Ascending aorta (tissue), 2 donors: ENCODE measurements around the gene GP1BA. TPM values are rescaled to one million over a fixed set of nuclear protein-coding genes. Genes with fewer than 3 reads are reported as not detected.

Experiments
- DNase-seq, 2 donors: peaks; one replicate each; pipeline ENCODE4 v3.0.0-alpha.2; 2019; ENCODE audit warnings: low spot score in 2 of 2
- H3K27ac ChIP-seq, 2 donors: fragments of 200-600 bp; sonication (generic); one replicate each; pipeline ENCODE4 v1.5.1; 2016 to 2017; ENCODE audit warnings: mild to moderate bottlenecking in 1 of 2
- H3K27me3 ChIP-seq: fragments of 200-600 bp; sonication (generic); one replicate; pipeline ENCODE4 v1.5.1; 2017
- H3K36me3 ChIP-seq, 2 donors: fragments of 200-600 bp; sonication (generic); one replicate each; pipeline ENCODE4 v1.5.1; 2016
- H3K4me1 ChIP-seq, 2 donors: fragments of 200-600 bp; sonication (generic); one replicate each; pipeline ENCODE4 v1.5.1; 2016 to 2017; ENCODE audit warnings: mild to moderate bottlenecking in 1 of 2
- H3K4me3 ChIP-seq, 2 donors: fragments of 200-600 bp; sonication (generic); one replicate each; pipeline ENCODE4 v1.5.1; 2016 to 2017; ENCODE audit warnings: mild to moderate bottlenecking in 1 of 2
- H3K9me3 ChIP-seq, 2 donors: fragments of 200-600 bp; sonication (generic); one replicate each; pipeline ENCODE4 v1.5.1; 2016
- CTCF ChIP-seq, 3 experiments: fragments of 200-600 bp in 2 of 3; fragments of 450-650 bp in 1 of 3; sonication (generic) in 2 of 3; IDR thresholded peaks; one replicate each; pipeline ENCODE4 v1.5.1; 2016 to 2019; ENCODE audit warnings: antibody characterized with exemption in 3 of 3, mild to moderate bottlenecking in 1 of 3, moderate library complexity in 1 of 3
- intact Hi-C: fragments of 100-400 bp; cut with DNase I; formaldehyde crosslinking; loops from one replicate; pipeline ENCODE4 v1.15.1; 2023
- total RNA-seq: library from RNA; depleted of rRNA; stranded (reverse); fragments of >200 nt; gene quantifications from one replicate; pipeline ENCODE4 v1.1.0, GENCODE V29; 2016

The GP1BA gene
- total RNA-seq, 1 donor from 2014 or later: not detected

DNA sequence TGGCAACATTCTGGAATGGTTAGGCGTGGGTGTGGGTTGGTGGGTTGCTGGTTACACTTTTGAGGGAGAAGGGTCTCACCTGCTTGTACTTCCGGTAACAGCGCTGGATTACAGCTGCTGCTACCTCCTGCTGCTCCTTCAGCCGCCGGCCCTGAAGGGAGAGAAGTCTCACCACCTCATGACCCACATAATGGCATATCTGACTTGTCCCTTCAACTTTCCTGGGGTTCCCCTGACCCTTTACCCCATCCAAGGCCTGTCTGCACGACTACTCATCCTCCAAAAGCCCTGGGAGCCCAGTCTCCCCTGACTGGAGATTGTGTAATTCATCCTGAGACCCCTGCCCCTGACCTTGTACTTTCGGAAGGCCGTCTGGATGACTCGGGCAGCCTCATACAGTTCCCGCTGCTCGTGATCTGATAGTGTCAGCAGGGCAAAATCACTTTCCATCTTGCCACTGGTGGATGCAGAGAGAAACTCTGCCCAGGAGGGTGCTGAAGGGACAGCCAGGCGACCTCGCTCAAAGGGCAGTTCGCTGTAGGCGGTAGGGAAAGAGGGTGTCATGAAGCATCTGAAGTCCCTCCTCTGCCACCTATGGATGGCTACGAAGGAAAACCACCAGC, 37.6 kb downstream of the GP1BA start:
- Histone ChIP-seq H3K27ac (peak overlapping the region; percentile 58 to 94), H3K36me3 (peaks cover 22 to 42% of the 10 kb centered on the region in 2 donors), H3K4me1 (peaks cover 9 to 25% of the 10 kb centered on the region in 2 donors), H3K9me3 (no peaks in the 10 kb centered on the region), H3K4me3 (no peak overlapping the region), H3K27me3 (no peaks in the 10 kb centered on the region)
- no peak for DNase-seq
- no peak for TF ChIP-seq CTCF (IDR thresholded peaks at IDR 0.05)
- intact Hi-C loops: loop anchor here (5.0 kb wide), 1 partner anchor 827 kb away; the partner anchor contains the start of genes CYB5D2 and ZZEF1

DNA sequence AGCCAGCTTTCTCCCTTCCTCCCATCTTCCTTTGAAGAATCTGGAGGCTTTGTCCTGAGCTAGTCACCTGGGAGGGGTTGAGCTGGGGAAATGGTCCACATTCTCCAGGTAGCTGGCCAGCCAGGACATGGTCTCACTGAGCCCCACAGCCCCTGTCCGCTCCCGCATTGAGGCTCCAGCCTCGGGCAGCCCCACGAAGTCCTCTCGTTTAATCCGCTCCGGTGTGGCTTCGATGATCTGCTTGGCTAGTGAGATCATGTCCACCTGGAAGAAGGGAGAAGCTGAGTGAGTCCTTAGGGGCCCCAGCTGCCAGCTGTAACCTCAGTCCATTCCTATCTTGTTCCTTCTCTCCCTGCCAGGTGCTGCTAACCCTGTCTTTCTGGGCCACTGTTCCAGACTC, 38.2 kb downstream of the GP1BA start:
- Histone ChIP-seq H3K36me3 (peaks cover 22 to 43% of the 10 kb centered on the region in 2 donors), H3K4me1 (peaks cover 9 to 25% of the 10 kb centered on the region in 2 donors), H3K9me3 (no peaks in the 10 kb centered on the region), H3K27me3 (no peaks in the 10 kb centered on the region), H3K27ac (peak overlapping the region; percentile 58 to 94), H3K4me3 (no peak overlapping the region)
- intact Hi-C loops: no loop called here
- no peak for DNase-seq
- no peak for TF ChIP-seq CTCF (IDR thresholded peaks at IDR 0.05)

DNA sequence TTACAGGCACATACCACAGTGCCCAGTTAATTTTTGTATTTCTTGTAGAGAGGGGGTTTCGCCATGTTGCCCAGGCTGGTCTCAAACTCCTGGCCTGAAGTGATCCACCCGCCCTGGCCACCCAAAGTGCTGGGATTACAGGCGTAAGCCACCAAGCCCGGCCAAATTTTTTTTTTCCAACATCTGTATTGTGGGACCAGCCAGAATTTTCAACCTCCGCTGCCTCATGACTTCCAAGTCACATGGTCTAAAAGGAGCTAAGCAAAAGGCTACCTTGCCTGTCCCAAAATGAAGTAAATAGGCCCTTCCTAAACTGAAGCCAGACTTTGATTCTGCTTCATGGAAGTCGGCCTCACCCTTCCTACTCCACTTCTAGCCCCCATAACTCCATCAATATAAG, 39.7 kb downstream of the GP1BA start:
- intact Hi-C loops: no loop called here
- H3K36me3 ChIP-seq: peaks cover 29 to 57% of the 10 kb centered on the region in 2 donors
- H3K27ac ChIP-seq: peak overlapping the region in 1 of 2 donors; percentile 16

GRCh38 chr17:4972322-4972721, 40.2 kb downstream of the GP1BA start:
- no peak for DNase-seq
- Histone ChIP-seq H3K9me3 (no peaks in the 10 kb centered on the region), H3K27ac (peak overlapping the region in 1 of 2 donors; percentile 16), H3K4me1 (peaks cover 9 to 16% of the 10 kb centered on the region in 2 donors), H3K27me3 (no peaks in the 10 kb centered on the region), H3K4me3 (no peak overlapping the region), H3K36me3 (peaks cover 34 to 62% of the 10 kb centered on the region in 2 donors)
- no peak for TF ChIP-seq CTCF (IDR thresholded peaks at IDR 0.05)
- intact Hi-C loops: no loop called here

More for the DNA sequence above, 39.7 kb downstream of the GP1BA start:
- no peak for TF ChIP-seq CTCF (IDR thresholded peaks at IDR 0.05)
- Histone ChIP-seq H3K4me3 (no peak overlapping the region), H3K27me3 (no peaks in the 10 kb centered on the region), H3K4me1 (peaks cover 9 to 16% of the 10 kb centered on the region in 2 donors), H3K9me3 (no peaks in the 10 kb centered on the region)
- DNase-seq: no peak

GRCh38 chr17:4972752-4973151, 40.7 kb downstream of the GP1BA start:
- Histone ChIP-seq H3K4me1 (peaks cover 9 to 16% of the 10 kb centered on the region in 2 donors), H3K27ac (peak overlapping the region in 1 of 2 donors; percentile 47), H3K9me3 (no peaks in the 10 kb centered on the region), H3K36me3 (peaks cover 38 to 66% of the 10 kb centered on the region in 2 donors), H3K27me3 (no peaks in the 10 kb centered on the region), H3K4me3 (no peak overlapping the region)
- TF ChIP-seq CTCF (IDR thresholded peaks at IDR 0.05): no peak
- DNase-seq: no peak
- intact Hi-C loops: no loop called here
